GM11168 (cell line): ENCODE measurements around the gene NDC1.

Source experiments
- in situ Hi-C: fragments of 300-500 bp; cut with MboI; formaldehyde crosslinking; loops from one replicate; pipeline ENCODE4 v1.12.0; 2022; ENCODE audit warnings: low sequenced_read_pairs; ENCODE audit not compliant: unreplicated experiment

The NDC1 gene

DNA sequence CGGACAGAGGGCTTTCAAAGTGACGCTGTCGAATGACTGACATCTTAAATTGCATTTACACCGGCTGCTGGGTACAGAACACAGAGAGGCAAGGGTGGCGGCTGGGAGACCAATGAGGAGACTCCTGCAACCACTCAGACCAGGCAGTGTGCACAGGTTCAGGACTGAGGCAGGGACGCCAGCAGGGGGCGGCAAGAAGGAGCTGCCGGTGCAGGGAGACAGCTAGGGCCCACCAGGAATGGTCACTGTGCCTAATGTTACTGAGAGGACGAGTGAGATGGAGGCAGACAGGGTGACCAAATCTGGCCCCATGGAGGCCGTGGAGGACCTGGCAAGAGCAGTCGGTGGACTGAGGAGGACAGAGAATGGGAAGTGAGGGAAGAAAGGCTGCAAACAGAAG, 122.6 kb downstream of the NDC1 start:
- in situ Hi-C loops = no loop called here
